ENCODE results near the gene MYH11. TPM values are rescaled to one million over a fixed set of nuclear protein-coding genes. Genes with fewer than 3 reads are reported as not detected.

Gene MYH11
- total and polyA plus RNA-seq, 2 donors, result 1.1 to 26.6 TPM

DNA sequence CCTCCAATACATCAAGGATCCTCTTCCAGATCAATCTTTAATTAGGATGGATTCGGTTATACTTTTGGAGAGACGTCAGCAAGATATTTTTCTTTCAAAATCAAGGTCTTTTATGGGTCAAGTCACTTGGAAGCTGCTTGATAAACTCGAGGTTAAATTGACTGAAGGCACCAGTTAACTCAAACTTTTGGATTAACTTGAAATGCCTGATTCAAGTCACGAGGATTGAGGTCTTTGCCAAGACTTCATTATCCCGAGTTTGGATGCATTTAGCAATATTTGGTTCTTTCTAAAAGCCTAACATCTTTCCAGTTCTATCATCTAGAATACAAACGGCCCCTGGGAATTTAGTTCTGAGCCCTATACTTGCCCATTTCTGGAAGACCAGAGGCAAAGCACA lies 82.9 kb downstream of the MYH11 start:
- Histone ChIP-seq H3K4me3 (ENCODE audit: low read length in 2 of 2) (no peak overlapping the region), H3K36me3 (ENCODE audit: control insufficient read depth in 2 of 2, insufficient read depth in 2 of 2, low read length in 1 of 2) (no peaks in the 10 kb centered on the region), H3K4me1 (ENCODE audit: control insufficient read depth in 2 of 2, insufficient read depth in 2 of 2, low read length in 2 of 2) (no peaks in the 10 kb centered on the region), H3K27me3 (ENCODE audit: control insufficient read depth in 2 of 2, insufficient read depth in 1 of 2, low read length in 1 of 2) (no peaks in the 10 kb centered on the region), H3K9me3 (ENCODE audit: control insufficient read depth in 2 of 2, insufficient read depth in 1 of 2, low read length in 1 of 2) (no peaks in the 10 kb centered on the region), H3K27ac (ENCODE audit: low read depth in 1 of 2, low read length in 1 of 2) (no peak overlapping the region)
- 91% methylated on average over 6 of the region's 6 CpGs for WGBS
- no peak for DNase-seq (ENCODE audit: low read depth in 6 of 9, low spot score in 9 of 9)

DNA sequence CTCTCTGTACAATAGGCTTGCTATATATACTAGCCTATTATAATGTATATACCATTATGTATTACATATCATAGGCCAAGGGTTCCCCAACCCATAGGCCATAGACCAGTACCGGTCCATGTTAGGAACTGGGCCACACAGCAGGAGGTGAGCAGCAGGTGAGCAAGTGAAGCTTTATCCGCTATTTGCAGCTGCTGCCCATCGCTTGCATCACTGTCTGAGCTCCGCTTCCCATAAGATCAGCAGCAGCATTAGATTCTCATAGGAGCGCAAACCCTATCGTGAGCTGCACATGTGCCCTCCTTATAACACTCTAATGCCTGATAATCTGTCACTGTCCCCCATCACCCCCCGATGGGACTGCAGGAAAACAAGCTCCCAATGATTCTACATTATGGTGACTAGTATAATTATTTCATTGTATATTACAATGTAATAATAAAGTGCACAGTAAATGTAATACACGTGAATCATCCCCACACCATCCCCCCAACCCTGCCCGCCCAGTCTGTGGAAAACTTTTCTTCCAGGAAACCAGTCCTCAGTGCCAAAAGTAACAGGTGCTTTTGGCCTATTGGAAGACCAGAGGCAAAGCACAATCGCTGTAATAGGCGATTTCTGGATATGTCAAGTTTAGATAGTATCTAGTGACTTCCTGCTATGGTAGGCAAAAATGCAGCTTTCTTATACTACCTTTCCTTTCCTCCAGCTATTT lies 84.1 kb downstream of the MYH11 start:
- no peak for DNase-seq (ENCODE audit: low read depth in 6 of 9, low spot score in 9 of 9)
- Histone ChIP-seq H3K27me3 (ENCODE audit: control insufficient read depth in 2 of 2, insufficient read depth in 1 of 2, low read length in 1 of 2) (no peaks in the 10 kb centered on the region), H3K27ac (ENCODE audit: low read depth in 1 of 2, low read length in 1 of 2) (no peak overlapping the region), H3K9me3 (ENCODE audit: control insufficient read depth in 2 of 2, insufficient read depth in 1 of 2, low read length in 1 of 2) (peaks cover 0 to 3% of the 10 kb centered on the region in 2 donors), H3K4me3 (ENCODE audit: low read length in 2 of 2) (no peak overlapping the region), H3K4me1 (ENCODE audit: control insufficient read depth in 2 of 2, insufficient read depth in 2 of 2, low read length in 2 of 2) (no peaks in the 10 kb centered on the region), H3K36me3 (ENCODE audit: control insufficient read depth in 2 of 2, insufficient read depth in 2 of 2, low read length in 1 of 2) (no peaks in the 10 kb centered on the region)
- WGBS, result 93% methylated on average over 11 of the region's 11 CpGs

DNA sequence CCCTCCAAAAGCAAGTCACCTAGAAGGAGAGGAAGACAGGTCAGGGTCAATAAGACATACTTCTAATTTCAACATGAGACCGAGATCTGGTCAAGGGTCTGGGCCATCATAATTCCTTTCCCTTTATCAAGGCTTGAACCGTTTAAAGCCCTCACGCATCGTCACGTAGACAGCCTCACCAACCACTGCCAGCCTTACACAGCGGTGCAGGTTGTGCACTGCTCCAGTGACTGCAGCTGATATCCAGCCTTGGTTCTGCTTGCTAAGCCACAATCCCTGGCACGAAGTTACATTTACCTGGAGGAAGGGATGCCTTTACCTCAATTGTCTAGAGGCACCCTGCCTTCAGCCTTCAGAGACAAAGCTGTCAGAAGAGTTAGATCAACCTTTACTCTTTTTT lies 85.1 kb downstream of the MYH11 start:
- no peak overlapping the region for H3K4me3 ChIP-seq (ENCODE audit: low read length in 2 of 2)
- H3K27me3 ChIP-seq (ENCODE audit: control insufficient read depth in 2 of 2, insufficient read depth in 1 of 2, low read length in 1 of 2), result no peaks in the 10 kb centered on the region
- no peak overlapping the region for H3K27ac ChIP-seq (ENCODE audit: low read depth in 1 of 2, low read length in 1 of 2)
- DNase-seq (ENCODE audit: low read depth in 6 of 9, low spot score in 9 of 9), result no peak
- no peaks in the 10 kb centered on the region for H3K36me3 ChIP-seq (ENCODE audit: control insufficient read depth in 2 of 2, insufficient read depth in 2 of 2, low read length in 1 of 2)
- WGBS, result 95% methylated on average over 7 of the region's 7 CpGs
- H3K4me1 ChIP-seq (ENCODE audit: control insufficient read depth in 2 of 2, insufficient read depth in 2 of 2, low read length in 2 of 2), result no peaks in the 10 kb centered on the region
- H3K9me3 ChIP-seq (ENCODE audit: control insufficient read depth in 2 of 2, insufficient read depth in 1 of 2, low read length in 1 of 2), result peaks cover 0 to 3% of the 10 kb centered on the region in 2 donors

DNA sequence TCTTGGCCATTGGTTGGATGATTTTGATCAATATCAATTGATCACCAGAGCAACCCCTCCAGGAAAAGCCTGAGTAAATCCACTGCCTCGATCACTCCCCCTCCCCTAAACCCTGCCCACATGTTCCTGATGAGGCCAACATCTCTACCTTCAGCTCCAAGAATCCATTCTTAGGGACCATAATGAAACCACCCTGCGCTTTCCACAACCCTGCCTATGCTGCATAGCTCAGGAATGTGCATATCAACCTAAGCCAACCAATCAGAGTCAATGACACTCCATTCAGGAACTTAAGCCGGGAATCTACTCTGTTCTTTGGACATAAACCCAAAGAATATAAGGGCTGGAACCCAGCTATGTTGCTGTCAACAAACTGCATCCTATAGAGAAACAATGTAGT lies 86.3 kb downstream of the MYH11 start:
- Histone ChIP-seq H3K27me3 (ENCODE audit: control insufficient read depth in 2 of 2, insufficient read depth in 1 of 2, low read length in 1 of 2) (no peaks in the 10 kb centered on the region), H3K9me3 (ENCODE audit: control insufficient read depth in 2 of 2, insufficient read depth in 1 of 2, low read length in 1 of 2) (peaks cover 0 to 3% of the 10 kb centered on the region in 2 donors), H3K27ac (ENCODE audit: low read depth in 1 of 2, low read length in 1 of 2) (no peak overlapping the region), H3K36me3 (ENCODE audit: control insufficient read depth in 2 of 2, insufficient read depth in 2 of 2, low read length in 1 of 2) (no peaks in the 10 kb centered on the region), H3K4me3 (ENCODE audit: low read length in 2 of 2) (no peak overlapping the region), H3K4me1 (ENCODE audit: control insufficient read depth in 2 of 2, insufficient read depth in 2 of 2, low read length in 2 of 2) (no peaks in the 10 kb centered on the region)
- WGBS, result 89% methylated on average over 3 of the region's 3 CpGs
- DNase-seq (ENCODE audit: low read depth in 6 of 9, low spot score in 9 of 9), result no peak

DNA sequence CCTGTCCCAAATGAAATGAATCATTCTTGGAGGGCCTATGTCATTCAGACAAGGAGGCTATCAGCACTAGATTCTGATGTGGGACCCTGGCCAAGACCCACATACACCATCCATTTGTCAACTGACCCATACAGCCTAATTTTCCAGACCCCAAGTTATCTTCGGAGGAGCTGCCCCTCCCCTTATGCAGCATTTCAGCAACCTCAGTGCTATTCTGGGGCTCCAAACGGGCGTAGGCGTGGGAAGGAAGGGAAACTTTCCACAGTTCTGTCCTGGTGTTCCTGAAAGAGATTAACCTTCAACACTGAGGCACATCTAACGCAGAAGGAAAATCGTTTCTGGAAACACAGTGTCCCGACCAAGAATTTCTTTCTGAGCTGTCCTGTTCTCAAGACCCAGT lies 86.7 kb downstream of the MYH11 start:
- no peak for DNase-seq (ENCODE audit: low read depth in 6 of 9, low spot score in 9 of 9)
- Histone ChIP-seq H3K4me1 (ENCODE audit: control insufficient read depth in 2 of 2, insufficient read depth in 2 of 2, low read length in 2 of 2) (no peaks in the 10 kb centered on the region), H3K36me3 (ENCODE audit: control insufficient read depth in 2 of 2, insufficient read depth in 2 of 2, low read length in 1 of 2) (no peaks in the 10 kb centered on the region), H3K9me3 (ENCODE audit: control insufficient read depth in 2 of 2, insufficient read depth in 1 of 2, low read length in 1 of 2) (peaks cover 0 to 3% of the 10 kb centered on the region in 2 donors), H3K4me3 (ENCODE audit: low read length in 2 of 2) (no peak overlapping the region), H3K27me3 (ENCODE audit: control insufficient read depth in 2 of 2, insufficient read depth in 1 of 2, low read length in 1 of 2) (no peaks in the 10 kb centered on the region), H3K27ac (ENCODE audit: low read depth in 1 of 2, low read length in 1 of 2) (no peak overlapping the region)
- WGBS, result 90% methylated on average over 7 of the region's 7 CpGs

DNA sequence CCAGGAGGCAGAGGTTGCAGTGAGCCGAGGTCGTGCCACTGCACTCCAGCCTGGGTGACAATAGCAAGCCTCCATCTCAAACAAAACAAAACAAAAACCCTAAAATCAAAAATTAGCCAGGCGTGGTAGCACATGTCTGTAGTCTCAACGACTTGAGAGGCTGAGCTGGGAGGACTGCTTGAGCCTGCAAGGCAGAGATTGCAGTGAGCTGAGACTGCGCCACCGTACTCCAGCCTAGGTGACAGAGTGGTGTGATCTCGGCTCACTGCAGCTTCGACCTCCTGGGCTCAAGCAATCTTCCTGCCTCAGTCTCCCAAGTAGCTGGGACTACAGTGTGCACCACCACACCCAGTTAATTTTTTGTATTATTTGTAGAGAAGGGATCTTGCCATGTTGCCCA lies 87.6 kb downstream of the MYH11 start:
- 93% methylated on average over 8 of the region's 8 CpGs for WGBS
- no peaks in the 10 kb centered on the region for H3K36me3 ChIP-seq (ENCODE audit: control insufficient read depth in 2 of 2, insufficient read depth in 2 of 2, low read length in 1 of 2)
- H3K27me3 ChIP-seq (ENCODE audit: control insufficient read depth in 2 of 2, insufficient read depth in 1 of 2, low read length in 1 of 2), result no peaks in the 10 kb centered on the region
- no peak for DNase-seq (ENCODE audit: low read depth in 6 of 9, low spot score in 9 of 9)
- H3K27ac ChIP-seq (ENCODE audit: low read depth in 1 of 2, low read length in 1 of 2), result no peak overlapping the region
- peaks cover 0 to 3% of the 10 kb centered on the region in 2 donors for H3K9me3 ChIP-seq (ENCODE audit: control insufficient read depth in 2 of 2, insufficient read depth in 1 of 2, low read length in 1 of 2)
- no peaks in the 10 kb centered on the region for H3K4me1 ChIP-seq (ENCODE audit: control insufficient read depth in 2 of 2, insufficient read depth in 2 of 2, low read length in 2 of 2)
- no peak overlapping the region for H3K4me3 ChIP-seq (ENCODE audit: low read length in 2 of 2)

DNA sequence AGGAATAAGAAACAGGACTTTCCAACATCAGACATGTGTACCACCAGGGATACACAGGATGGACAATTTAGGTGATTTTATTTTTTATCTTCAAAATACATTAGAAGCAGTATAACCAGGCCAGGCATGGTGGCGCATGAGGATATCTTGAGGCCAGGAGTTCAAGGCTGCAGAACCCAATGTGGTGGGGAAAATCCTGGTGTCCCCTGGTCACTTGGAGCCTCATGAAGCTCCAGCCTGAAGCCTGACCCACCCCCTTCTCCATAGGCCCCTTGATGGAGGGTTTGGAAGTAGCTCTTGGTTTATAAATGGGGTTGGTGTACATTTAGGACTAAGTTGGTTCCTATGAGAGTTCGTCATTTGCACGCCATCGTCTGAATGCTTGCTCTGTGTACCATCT lies 88.6 kb downstream of the MYH11 start:
- no peaks in the 10 kb centered on the region for H3K27me3 ChIP-seq (ENCODE audit: control insufficient read depth in 2 of 2, insufficient read depth in 1 of 2, low read length in 1 of 2)
- over 99% methylated on average over 4 of the region's 4 CpGs for WGBS
- H3K27ac ChIP-seq (ENCODE audit: low read depth in 1 of 2, low read length in 1 of 2), result no peak overlapping the region
- no peak overlapping the region for H3K4me3 ChIP-seq (ENCODE audit: low read length in 2 of 2)
- peaks cover 0 to 3% of the 10 kb centered on the region in 2 donors for H3K9me3 ChIP-seq (ENCODE audit: control insufficient read depth in 2 of 2, insufficient read depth in 1 of 2, low read length in 1 of 2)
- no peaks in the 10 kb centered on the region for H3K36me3 ChIP-seq (ENCODE audit: control insufficient read depth in 2 of 2, insufficient read depth in 2 of 2, low read length in 1 of 2)
- H3K4me1 ChIP-seq (ENCODE audit: control insufficient read depth in 2 of 2, insufficient read depth in 2 of 2, low read length in 2 of 2), result no peaks in the 10 kb centered on the region
- no peak for DNase-seq (ENCODE audit: low read depth in 6 of 9, low spot score in 9 of 9)

DNA sequence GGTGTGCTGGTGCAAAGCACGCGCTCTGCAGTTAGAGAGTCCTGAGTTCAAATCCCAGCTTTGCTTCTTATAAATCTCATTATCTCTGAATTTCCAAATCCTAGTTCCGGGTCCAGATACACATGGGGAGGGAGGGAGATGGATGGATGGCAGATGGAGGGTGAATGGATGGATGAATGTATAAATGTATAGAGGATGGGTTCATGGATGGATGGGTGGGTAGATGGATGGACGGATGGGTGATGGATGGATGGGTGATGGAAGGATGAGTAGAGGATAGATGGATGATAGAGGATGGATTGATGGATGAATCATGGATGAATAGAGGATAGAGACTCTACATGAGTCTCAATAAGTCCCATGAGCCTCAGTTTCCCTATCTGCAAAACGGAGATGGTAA lies 89.9 kb downstream of the MYH11 start:
- H3K27me3 ChIP-seq (ENCODE audit: control insufficient read depth in 2 of 2, insufficient read depth in 1 of 2, low read length in 1 of 2), result no peaks in the 10 kb centered on the region
- WGBS, result 97% methylated on average over 5 of the region's 5 CpGs
- no peak overlapping the region for H3K27ac ChIP-seq (ENCODE audit: low read depth in 1 of 2, low read length in 1 of 2)
- peaks cover 0 to 3% of the 10 kb centered on the region in 2 donors for H3K9me3 ChIP-seq (ENCODE audit: control insufficient read depth in 2 of 2, insufficient read depth in 1 of 2, low read length in 1 of 2)
- no peak for DNase-seq (ENCODE audit: low read depth in 6 of 9, low spot score in 9 of 9)
- H3K4me1 ChIP-seq (ENCODE audit: control insufficient read depth in 2 of 2, insufficient read depth in 2 of 2, low read length in 2 of 2), result no peaks in the 10 kb centered on the region
- H3K36me3 ChIP-seq (ENCODE audit: control insufficient read depth in 2 of 2, insufficient read depth in 2 of 2, low read length in 1 of 2), result no peaks in the 10 kb centered on the region
- H3K4me3 ChIP-seq (ENCODE audit: low read length in 2 of 2), result no peak overlapping the region

DNA sequence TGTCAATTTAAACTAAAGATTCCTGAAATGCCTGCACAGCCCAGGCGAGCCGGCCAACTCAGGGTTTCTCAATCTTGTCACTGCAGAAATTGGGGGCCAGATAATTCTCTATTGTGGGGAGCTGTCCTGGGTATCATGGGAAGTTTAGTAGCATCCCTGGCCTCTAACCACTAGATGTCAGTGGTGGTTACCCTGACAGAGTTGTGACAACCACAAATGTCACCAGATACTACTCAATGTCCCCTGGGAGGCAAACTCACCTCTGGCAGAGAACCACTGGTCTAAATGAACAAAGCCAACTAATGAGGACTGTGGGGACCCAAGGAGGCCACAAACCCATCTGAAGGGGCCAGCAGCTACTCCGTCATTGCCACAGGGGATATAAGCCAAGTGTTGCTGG lies 90.9 kb downstream of the MYH11 start:
- 68% methylated on average over 3 of the region's 3 CpGs for WGBS
- Histone ChIP-seq H3K27ac (ENCODE audit: low read depth in 1 of 2, low read length in 1 of 2) (no peak overlapping the region), H3K4me3 (ENCODE audit: low read length in 2 of 2) (no peak overlapping the region), H3K4me1 (ENCODE audit: control insufficient read depth in 2 of 2, insufficient read depth in 2 of 2, low read length in 2 of 2) (no peaks in the 10 kb centered on the region), H3K36me3 (ENCODE audit: control insufficient read depth in 2 of 2, insufficient read depth in 2 of 2, low read length in 1 of 2) (no peaks in the 10 kb centered on the region), H3K27me3 (ENCODE audit: control insufficient read depth in 2 of 2, insufficient read depth in 1 of 2, low read length in 1 of 2) (no peaks in the 10 kb centered on the region), H3K9me3 (ENCODE audit: control insufficient read depth in 2 of 2, insufficient read depth in 1 of 2, low read length in 1 of 2) (peaks cover 0 to 3% of the 10 kb centered on the region in 2 donors)
- DNase-seq (ENCODE audit: low read depth in 6 of 9, low spot score in 9 of 9), result peak in 5 of 9 donors; percentile 11 to 53 (median 32)

Measured in thymus (tissue), 11 donors.